NCI-H1694 treated with DMSO at 0.1 percent for 48 hours (cell line): ENCODE data around the gene CAPN15.
A peak's percentile ranks its signal among the peaks of the same experiment; 100 is the strongest.
"Not testable (repeated sequence)": the region's sequence is repeated elsewhere in the genome, so short reads cannot be mapped to it uniquely, and the experiment has no call there.

Experiments used
- DNase-seq: peaks from one replicate; lab custom pipeline; 2025; lab: John Stamatoyannopoulos, UW

CAPN15 gene

DNA sequence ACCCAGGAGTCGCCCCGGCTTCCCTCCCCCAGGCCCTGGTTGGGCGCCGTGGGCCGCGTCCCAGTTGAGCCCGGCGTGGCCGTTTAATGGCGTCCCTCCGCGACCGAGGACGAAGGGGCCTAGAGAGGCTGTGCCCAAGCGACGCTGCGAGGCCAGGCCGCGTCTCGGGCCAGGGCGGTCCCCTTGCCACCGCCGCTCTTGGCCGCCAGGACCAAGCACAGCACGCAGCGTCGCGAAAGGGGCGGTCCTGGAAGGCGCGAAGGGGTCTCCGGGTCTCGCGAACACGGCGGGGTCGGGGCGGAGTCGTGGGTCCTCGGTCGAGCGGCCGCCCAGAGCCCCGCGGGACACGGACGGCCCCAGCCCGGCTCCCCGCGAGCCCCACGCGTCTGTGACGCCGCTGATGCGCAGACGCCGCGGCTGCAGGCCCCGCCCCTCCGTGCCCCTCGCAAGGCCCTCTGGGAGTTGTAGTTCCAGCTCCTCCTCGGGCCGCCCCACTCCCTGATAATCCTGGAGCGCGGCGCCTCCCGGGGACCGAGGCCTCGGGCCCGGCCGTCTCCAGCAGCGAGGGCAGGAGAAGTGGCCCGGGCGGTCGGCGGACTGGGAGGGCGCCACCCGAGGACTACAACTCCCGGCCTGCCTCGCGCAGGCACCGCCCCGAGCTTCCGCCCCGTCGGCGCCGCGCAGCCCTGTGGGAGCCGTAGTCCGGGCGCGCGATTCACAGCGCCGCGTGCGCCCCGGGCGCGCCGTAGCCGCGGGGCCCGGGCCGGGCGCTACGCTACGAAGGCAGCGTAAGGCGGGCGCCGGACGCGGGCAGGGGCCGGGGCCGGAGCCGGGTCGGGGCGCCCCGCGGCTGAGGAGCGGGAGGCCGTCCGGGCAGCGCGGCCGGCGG, at the start of gene CAPN15:
Gene CAPN15 (plus strand): TSS at position 698 of the 889 bp plus-strand sequence. CDS start 19,127 bp downstream, outside the sequence.
- DNase-seq, result peak; percentile 66

DNA sequence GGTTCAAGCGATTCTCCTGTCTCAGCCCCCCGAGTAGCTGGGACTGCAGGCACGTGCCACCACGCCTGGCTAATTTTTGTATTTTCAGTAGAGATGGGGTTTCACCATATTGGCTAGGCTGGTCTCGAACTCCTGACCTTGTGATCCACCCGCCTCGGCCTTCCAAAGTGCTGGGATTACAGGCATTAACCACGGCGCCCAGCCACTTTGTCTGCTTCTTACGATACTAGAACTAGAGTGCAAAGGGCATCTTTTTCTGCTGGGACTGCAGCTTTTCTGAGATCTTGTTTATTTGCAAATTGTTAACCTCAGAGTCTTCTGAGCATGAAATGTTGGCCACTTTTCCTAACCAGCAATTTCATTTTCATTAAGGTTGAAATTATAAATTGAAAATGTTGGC, 49.2 kb upstream of the CAPN15 start:
- not testable (repeated sequence) for DNase-seq

- no peak for DNase-seq
Observed at GRCh38 chr16:482468-483185, 44.9 kb upstream of the CAPN15 start.

DNA sequence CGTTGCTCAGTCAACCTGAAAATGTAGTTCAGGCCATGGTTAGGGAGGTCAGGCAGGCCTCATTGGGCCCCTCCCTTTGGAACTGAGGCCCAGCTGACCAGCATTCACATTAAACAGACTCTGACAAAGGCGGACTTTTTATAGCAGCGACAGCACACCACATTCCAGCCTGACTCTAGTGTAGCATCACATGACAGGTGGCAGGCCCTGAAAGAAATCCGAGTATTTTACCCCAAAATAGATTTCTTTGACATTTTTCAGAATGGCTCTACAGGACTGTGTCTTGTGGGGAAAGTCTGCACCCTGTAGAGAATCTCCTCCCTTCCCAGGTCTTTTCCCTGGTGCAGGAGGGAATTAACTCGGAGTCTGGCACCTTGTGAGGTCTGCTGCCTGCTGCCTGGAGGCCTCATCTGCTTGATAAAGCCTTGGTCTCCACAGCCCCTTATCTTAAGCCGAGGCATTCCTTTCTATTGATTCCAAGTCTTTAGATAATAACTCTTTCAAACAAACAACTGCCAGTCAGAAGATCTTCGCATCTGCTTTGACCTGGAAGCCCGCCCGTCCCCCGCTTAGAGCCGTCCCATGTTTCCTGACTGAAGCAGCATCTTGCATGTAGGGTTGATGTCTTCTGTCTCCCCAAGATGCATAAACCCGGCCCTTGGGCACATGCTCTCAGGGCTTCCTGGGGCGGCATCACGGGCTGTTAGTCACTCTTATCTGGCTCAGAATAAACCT, 44.0 kb upstream of the CAPN15 start:
- no peak for DNase-seq

DNA sequence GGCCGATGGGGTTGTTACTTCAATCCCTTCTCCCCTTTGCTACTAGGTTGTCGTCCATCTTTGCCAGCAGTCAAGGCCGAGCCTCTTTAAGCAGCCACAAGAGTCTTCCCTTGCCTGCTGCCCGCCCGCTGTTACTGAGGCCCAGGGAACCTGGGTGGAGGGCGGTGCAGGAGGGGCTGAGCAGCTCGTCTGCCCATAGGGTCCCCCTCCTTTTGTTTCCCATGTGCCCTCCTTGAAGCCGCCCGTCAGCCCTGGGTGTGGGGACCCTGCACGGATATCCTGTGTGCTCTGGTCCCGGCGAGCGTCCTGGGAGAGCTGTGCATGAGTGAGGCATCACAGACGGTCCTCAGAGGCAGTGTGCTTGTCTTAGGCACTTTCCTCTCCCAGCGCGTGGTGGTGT, 37.9 kb upstream of the CAPN15 start:
- DNase-seq, result no peak

- no peak for DNase-seq
Observed at GRCh38 chr16:490768-491167, 36.7 kb upstream of the CAPN15 start.

- DNase-seq, result no peak
Observed at GRCh38 chr16:491220-491919, 36.1 kb upstream of the CAPN15 start.

DNA sequence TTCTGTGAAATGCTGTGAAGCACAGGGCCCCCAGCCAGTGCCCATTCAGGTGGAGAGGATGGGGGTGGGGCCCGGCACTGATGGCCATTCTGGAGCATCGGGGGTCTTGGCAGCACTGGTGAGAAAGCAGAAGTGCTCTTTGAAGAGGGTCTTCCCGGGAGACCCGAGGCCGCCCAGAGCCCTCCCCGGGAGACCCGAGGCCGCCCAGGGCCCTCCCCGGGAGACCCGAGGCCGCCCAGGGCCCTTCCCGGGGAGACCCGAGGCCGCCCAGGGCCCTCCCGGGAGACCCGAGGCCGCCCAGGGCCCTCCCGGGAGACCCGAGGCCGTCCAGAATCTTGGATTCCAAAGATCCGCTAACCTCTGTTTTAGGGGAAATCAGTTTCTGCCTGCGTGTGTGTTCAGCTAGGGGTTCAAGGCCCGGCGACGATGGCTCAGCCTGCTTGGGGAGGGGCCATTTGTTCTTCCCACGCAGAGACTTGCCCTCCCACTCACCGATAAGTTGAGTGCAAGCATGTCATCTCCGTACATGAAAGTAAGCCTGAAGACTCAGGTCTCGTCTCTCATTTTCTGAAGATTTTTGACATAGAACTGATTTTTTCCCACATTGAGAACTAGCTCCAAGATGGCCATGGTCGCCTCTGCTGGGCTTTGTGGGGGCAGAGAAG, 35.2 kb upstream of the CAPN15 start:
- DNase-seq, result no peak

DNA sequence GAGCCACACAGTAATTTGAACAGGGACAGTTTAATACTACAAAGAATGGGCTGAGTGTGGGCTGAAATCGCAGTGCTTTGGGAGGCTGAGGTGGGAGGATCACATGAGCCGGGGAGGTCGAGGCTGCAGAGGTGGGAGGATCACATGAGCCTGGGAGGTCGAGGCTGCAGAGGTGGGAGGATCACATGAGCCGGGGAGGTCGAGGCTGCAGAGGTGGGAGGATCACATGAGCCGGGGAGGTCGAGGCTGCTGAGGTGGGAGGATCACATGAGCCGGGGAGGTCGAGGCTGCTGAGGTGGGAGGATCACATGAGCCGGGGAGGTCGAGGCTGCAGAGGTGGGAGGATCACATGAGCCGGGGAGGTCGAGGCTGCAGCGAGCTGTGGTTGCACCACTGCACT, 32.8 kb upstream of the CAPN15 start:
- DNase-seq, result not testable (repeated sequence)

- DNase-seq, result no peak
Observed at GRCh38 chr16:495127-495748, 32.3 kb upstream of the CAPN15 start.

- DNase-seq, result no peak
Observed at GRCh38 chr16:496097-496886, 31.2 kb upstream of the CAPN15 start.

DNA sequence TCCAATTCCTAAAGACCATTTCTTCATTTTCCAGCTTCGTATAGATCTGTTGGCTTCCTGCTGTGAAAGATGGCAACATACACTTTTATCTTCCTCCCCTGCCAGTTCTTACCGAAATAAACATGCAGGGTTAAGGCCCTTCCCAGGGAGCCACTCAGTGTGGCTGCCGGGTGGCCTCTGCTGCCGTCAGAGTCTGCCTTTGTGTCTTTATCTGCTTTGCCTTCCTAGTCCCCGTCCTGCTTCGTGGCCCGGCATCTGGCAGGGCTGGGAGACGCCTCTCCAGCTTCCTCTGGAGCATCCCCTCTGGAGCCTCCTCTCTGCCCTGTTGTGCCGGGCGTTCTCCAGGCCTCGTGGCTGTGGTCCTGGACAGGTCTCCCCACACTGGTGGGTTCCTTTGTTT, 30.3 kb upstream of the CAPN15 start:
- DNase-seq, result no peak

- DNase-seq, result no peak
Observed at GRCh38 chr16:499924-500323, 27.6 kb upstream of the CAPN15 start.

- DNase-seq, result no peak
Observed at GRCh38 chr16:500709-501108, 26.8 kb upstream of the CAPN15 start.

DNA sequence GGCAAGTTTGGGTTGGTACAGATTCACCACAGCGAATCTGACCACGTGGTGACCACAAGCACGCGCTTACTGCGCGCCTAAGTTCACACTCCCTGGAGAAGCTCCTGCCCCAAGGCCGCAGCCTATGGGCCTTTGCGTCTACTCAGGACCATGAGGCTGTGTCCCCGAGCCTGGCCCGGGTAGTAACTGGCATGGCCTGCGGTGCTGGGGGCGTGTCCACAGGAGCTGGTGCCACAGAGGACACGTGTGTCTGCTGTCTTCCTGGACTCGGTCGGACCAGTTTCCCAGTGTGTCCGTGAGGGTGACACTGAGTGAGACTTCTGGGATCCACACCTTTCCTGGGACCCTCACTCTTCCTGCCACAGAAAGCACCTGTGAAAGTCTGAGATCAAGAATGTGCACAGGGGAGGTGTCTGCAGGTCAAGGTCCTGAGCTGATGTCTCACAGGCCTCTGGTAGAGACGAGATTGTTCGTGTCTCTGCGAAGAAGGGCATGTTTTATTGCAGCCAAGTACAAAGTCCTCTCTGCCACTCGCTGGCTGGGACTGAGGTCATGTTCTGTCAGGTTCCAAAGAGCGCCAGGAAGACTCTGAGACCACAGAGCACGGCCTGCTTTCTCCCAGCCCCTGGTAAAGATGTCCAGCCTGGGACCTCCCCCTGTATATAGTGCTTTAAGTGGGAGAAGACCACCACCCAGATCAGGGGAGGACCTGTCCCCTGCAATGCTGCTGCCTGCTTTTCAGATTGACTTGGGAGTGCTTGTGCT, 25.2 kb upstream of the CAPN15 start:
- no peak for DNase-seq

DNA sequence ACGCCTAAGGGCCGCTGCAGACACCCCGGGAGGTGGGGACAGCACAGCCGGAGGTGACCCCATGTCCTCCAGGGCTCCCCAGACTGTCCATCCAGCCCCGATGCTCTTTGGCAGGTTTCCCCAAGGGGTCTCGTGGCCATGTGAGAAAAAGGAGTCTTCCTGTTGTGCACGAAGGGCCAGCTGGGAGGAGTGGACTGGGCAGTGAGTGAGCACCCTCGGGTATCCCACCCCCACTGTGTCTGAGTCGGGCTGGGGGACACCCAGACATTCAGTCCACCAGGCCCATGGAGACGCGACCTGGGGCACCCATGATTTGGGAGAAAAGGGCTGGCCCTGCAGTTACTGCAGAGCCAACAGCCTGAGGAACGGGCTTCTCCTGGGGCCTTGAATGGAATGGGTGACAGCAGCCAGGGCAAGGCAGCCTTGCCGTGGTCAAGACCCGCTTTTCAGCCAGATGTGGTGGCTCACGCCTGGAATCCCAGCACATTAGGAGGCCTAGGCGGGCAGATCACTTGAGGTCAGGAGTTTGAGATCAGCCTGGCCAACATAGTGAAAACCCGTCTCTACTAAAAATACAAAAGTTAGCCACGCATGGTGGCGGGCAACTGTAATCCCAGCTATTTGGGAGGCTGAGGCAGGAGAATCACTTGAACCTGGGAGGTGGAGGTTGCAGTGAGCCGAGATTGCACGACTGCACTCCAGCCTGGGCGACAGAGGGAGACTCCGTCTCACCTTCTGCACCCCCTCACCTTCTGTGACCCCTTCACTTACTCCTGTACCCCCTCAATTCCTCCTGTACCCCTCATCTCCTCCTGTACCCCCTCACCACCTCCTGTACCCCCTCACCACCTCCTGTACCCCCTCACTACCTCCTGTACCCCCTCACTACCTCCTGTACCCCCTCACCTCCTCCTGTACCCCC, 24.1 kb upstream of the CAPN15 start:
- DNase-seq, result no peak

DNA sequence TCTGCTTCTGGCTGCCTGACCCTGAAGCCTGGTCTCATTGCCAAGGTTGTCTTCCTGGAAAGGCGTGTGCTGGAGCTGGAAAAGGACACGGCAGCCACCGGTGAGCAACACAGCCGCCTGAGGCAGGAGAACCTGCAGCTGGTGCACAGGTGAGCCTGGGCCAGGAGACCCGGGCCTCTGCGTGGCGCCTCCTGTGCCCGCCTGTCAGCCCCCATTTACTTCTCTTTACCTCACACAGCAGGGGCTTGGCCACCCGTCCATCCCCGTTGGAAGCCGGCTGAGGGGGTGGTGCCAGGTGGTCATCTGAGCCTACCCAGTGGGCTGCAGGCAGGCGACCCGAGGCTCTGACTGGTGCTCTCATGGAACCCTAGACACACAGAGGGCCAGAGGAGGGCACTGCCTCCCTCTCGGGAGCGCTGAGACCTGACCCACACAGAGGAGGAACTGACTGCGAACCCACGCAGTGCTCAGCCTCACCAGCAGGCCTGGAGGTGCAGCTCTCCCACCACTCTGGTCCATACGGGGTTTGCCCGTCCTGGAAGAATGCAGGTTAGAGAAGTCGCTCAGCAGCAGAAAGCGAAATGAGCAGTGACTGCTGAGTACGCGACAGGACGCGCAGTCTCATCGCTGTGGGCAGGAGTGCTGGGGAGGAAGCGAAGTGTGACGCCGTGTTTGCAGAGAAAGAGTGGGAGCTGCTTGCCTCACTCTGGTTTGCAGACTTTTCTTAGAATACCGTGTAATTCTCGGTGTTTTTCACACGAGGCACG, 21.9 kb upstream of the CAPN15 start:
- DNase-seq, result no peak

- DNase-seq, result no peak
Observed at GRCh38 chr16:506246-506546, 21.3 kb upstream of the CAPN15 start.
